Stimulated activated CD4-positive, alpha-beta T cell treated with anti-CD3 and anti-CD28 coated beads, Interleukin-4, amount 100 ng/mL, for 4 hours (primary cell): Measurements from ENCODE around the gene AGL.
"Not testable (repeated sequence)": the region's sequence is repeated elsewhere in the genome, so short reads cannot be mapped to it uniquely, and the experiment has no call there.

Experiments used
- DNase-seq, 2 experiments: peaks; one replicate each; pipeline ENCODE4 v3.0.0-alpha.2; 2020

AGL gene

GRCh38 chr1:99852648-99853047, 2.5 kb downstream of the AGL start:
- no peak for DNase-seq

GRCh38 chr1:99855914-99856450, 5.8 kb downstream of the AGL start:
- DNase-seq = no peak

GRCh38 chr1:99857041-99857440, 6.9 kb downstream of the AGL start:
- DNase-seq = not testable (repeated sequence)

DNA sequence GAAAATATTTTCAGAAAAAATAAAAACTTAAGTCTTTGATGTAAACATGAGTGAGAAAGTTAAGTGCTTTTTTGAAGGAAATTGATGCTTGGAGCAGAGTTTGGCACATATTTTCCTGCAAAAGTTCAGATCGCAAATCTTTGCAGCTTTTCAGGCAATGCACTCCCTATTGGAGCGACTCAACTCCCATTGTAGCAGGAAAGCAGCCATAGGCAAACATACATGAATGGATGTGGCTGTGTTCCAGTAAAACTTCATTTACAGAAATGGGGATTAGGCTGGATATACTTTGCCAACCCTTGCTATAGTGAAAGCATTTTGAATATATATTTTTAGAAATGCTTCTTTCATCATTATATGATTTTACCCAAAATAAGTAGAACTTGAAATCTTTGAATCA, 8.1 kb downstream of the AGL start:
- no peak for DNase-seq

DNA sequence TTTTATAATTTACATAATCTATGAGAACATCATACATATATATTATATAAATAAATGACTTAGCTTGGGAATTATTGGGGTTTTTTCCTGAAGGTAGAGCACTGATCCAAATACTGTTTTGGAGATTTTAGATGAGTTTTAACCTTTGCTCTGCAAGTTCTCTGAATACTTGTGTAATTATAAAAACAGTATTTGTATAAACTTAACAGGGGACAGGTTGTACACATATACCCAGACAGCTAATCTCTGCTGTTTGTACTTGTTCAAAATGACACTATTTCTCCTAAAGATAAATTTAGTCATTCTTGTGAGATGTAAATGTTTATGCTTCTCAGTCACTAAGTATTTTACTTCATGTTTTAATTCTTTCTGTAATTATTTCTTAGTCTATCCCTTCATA, 8.7 kb downstream of the AGL start:
- no peak for DNase-seq

- no peak for DNase-seq
These were observed 10.5 kb downstream of the AGL start for GRCh38 chr1:99860703-99861102.

DNA sequence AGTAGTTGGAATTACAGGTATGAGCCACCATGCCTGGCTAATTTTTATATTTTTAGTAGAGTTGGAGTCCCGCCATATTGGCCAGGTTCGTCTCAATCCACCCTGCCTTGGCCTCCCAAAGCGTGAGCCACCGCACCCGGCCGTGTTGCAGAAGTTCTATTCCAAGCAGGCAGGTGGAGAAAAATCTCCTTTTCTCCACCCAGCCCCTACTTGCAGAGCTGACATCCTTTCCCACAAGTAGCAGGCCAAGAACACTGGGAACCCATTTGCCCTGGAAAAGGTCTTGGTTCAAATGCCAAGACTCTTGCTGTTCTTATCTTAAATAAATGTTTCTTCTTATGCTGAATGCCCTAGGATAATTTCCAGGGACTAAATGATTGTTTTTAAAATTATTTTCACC, 17.5 kb downstream of the AGL start:
- DNase-seq = no peak

- no peak for DNase-seq
These were observed 19.1 kb downstream of the AGL start for GRCh38 chr1:99869304-99869703.

DNA sequence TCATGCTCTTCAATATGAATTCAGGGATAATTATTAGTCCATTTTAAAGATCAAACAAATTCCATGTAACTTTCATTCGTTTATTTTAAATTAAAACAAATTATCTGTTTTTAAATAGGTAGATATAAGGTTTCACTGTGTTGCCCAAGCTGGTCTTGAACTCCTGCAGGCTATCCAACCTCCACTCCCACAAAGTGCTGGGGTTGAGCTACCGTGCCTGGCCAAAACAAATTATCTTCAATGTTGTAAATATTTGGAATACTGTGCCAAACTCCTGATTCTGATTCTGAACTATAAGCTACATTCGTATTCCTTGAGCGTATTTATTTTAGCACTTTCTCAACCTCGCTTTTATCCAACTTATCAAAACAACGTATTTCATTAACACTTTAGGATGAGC, 19.6 kb downstream of the AGL start:
- no peak for DNase-seq

DNA sequence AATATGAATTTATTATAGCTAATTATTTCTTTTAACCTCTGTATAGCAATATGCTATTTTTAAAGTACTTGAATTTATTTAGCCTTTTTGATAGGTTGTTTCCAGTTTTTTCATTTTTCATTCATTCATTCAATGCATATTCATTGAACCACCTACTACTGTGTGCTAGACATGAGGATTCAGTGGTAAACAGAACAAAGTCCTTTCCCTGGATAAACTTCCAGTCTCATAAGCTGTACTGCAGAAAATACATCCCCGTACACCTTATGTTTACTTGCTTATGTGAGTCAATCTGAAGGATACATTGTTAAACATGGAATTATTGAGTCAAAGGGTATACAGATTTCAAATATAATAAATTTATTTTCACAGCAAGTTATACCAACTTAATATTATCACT, 21.9 kb downstream of the AGL start:
- DNase-seq = no peak

- no peak for DNase-seq
These were observed 27.4 kb downstream of the AGL start for GRCh38 chr1:99877568-99877967.

DNA sequence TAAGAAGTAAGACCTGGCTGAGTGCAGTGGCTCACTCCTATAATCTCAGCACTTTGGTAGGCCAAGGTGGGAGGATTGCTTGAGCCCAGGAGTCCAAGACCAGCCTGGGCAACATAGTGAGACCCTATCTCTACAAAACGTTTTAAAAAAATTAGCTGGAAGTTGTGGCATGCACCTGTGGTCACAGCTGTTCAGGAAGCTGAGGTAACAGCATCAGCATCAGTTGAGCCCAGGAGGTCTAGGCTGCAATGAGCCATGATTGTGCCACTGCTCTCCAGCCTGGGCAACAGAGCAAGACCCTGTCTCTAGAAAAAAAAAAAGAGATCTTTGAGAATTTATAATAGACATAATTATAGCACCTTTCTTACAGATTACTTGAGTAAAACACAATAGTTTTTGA, 36.0 kb downstream of the AGL start:
- no peak for DNase-seq

DNA sequence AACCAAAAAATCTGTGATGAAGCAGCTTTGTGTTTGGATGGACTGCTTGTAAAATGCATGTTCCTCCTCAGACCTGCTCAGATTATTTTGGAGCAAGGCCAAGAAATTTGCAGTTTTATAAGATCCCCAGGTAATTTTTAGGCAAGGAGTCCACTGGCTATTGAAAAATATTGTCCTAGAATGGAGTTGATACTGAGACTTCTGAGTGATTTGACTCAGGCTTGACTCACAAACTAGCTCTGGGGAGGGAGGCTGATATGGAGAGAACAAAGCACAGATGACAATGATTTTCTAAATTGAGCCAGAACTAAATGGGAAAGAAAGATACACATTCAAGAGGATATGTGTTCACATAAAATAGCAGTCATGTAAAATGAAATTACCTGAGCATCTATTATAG, 36.7 kb downstream of the AGL start:
- DNase-seq = no peak

DNA sequence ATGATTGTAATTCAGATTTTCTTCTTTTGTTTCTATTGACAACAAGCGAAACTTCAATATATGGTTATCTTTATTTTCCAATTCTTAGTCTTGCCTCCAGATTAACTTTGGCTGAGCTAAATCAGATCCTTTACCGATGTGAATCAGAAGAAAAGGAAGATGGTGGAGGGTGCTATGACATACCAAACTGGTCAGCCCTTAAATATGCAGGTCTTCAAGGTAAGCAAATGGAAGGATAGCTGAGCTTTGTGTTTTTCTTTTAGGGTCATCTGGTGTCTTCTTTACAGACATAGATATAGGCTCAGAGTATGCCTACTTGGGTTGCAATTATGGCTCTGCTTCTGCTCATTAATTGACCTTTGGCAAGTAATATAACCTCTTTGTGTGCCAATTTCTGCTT, 37.7 kb downstream of the AGL start:
- DNase-seq = no peak

DNA sequence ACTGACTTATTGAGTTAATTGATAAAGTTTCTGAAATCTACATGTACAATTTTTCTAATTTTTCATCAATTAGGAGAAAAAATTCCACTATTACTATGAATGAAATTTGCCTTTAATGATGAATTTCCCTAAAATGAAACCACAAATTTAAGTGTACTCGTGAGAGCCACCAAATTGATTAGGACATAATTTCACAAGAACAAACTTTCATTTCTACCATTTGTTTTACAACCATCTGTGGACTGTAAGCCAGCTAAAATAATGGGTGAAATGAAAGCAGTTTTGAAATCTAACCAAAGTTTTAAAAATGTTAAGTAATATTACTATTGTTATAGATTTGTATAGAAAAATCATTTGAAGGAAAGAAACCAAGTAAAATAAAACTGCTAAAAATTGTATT, 41.8 kb downstream of the AGL start:
- DNase-seq = no peak

GRCh38 chr1:99903278-99903677, 53.1 kb downstream of the AGL start:
- not testable (repeated sequence) for DNase-seq

- DNase-seq = no peak
These were observed 56.4 kb downstream of the AGL start for GRCh38 chr1:99906535-99906934.

DNA sequence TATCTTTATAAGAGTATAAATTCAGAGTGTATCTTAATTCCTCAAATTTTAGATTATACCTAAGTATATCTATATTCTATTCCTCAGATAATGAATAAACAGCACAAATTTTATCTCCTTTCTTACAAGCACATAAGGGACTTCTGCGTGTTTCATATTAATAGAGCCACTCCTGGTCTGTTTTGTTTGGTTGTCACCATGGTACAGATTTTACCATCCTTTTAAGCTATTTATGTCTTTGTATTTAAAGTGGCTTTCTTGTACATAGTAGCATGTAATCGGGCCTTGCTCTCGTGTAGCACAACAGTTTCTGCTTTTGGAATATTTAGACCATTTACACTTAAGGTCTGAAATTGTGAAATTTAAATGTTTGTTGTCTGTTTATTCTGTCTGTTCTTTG, 67.1 kb downstream of the AGL start:
- DNase-seq = no peak

DNA sequence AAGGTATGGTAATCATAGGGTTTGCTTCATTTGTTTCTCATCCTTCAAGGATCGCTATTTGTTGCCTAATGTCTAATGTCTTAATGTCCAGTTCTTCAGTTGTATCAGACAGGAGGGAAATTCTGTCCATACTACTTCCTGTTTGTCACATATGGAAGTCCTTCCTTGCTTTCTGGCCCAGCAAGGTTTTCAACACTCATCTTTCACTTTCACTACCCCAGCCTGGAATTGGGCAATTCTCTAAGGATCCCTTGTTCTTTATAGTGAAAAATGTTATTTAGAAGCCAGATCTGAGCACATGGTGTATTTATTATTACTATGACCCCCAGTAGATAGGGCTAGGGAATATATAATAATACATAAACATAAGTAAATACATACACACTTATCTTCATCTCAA, 69.1 kb downstream of the AGL start:
- DNase-seq = no peak

DNA sequence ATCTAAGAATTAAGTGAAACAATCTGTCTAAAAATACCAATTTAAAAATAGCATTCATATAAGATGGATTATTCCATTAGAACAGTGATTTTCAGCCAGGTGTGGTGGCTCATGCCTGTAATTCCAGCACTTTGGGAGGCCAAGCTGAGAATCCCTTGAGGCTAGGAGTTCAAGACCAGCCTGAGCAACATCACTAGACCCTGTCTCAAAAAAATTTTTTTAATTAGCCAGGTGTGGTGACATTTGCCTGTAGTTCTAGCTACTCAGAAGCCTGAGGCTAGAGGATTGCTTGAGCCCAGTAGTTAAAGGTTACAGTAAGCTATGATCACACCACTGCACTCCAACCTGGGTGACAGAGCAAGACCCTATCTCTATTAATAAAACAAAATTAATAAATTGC, 84.6 kb downstream of the AGL start:
- no peak for DNase-seq

- no peak for DNase-seq
These were observed 85.4 kb downstream of the AGL start for GRCh38 chr1:99935534-99935933.

GRCh38 chr1:99936071-99936470, 85.9 kb downstream of the AGL start:
- DNase-seq = no peak

DNA sequence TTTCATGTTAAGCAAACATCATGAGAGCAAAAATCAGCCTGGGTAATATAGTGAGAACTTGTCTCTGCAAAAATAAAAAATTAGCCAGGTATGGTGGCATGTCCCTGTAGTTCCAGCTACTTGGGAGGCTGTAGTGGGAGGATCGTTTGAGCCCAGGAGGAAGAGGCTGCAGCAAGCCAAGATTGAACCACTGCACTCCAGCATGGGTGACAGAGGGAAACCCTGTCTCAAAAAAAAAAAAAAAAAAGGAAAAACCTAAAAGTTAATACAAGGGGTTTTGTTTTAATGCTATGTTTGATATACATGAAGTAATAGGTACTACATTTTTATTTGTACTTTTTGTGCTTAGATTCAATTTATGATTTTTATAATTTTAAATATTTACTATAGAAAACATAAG, 92.6 kb downstream of the AGL start:
- no peak for DNase-seq

DNA sequence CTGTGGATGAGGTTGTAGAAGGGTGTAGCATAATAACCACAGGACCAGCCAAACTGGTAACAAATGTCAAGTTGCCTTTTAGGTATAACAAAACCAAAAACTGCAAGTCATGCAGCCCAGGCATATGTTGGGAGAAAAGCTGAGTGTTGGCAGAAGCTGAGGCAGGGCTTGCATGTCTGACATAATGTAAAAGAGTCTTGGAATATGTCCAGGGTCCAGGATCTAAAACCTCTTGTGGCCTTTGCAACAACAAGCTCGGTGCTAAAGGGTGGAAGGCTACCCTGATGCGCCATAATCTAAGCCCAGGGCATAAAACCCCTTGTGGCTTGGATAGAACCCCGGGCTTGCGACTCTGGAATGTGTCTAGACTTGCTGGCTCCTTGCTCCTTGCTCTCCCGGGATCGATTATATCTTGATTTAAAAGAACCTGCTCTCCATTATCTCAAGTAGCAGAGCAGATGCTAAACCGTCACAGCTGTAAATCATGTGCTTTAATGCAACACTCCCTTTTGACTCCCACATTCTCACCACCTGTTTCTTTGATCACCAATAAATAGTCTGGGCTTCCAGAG, 93.1 kb downstream of the AGL start:
- DNase-seq = no peak

GRCh38 chr1:99944192-99944591, 94.0 kb downstream of the AGL start:
- DNase-seq = no peak

DNA sequence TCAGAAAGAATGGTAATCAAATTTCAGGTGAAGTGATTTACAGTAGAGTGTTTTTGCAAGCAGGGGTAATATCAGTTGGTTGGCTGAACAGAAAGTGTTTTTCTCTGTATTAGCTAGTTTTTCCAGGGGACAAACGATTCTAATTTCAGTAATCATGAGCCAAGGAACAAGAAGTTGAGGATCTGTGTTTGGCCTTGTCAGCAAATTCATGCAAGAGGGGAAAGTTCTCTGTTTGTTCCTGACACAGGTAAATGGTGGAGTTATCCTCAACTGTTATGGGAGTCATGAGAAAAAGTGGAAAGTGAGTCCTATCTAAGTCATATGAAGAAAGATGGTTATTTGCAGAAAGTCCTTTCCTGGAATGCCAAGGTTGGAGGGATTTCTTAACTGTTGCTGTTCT, 95.0 kb downstream of the AGL start:
- DNase-seq = no peak
